TTC549 (cell line): ENCODE results near the gene ECM2.

Source experiments
- FAIRE-seq: peaks from 2 replicates; lab custom pipeline; 2012; peaks lifted over from hg19 to GRCh38; lab: Jason Lieb, UNC

Gene ECM2

GRCh38 chr9:92463984-92464383 is 71.8 kb downstream of the ECM2 start:
- FAIRE-seq: no peak

GRCh38 chr9:92463387-92463786 is 72.4 kb downstream of the ECM2 start:
- no peak for FAIRE-seq

DNA sequence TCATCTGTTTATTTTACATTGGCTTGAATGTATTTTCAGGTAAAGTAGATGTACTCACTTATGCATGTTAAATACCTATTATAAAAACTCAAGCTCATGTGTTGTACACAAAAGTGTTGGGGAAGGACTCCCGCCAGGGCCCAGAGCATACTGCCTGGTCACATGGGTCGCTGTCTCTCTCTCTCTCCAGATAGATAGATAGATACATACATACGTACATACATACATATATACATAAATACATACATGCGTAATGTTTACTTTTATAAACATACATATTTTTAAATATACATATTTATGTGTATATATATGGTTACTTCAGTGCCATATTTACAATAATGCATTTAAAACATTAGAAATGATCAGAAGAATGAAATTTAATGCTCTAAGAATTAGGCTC is 78.2 kb downstream of the ECM2 start:
- no peak for FAIRE-seq

DNA sequence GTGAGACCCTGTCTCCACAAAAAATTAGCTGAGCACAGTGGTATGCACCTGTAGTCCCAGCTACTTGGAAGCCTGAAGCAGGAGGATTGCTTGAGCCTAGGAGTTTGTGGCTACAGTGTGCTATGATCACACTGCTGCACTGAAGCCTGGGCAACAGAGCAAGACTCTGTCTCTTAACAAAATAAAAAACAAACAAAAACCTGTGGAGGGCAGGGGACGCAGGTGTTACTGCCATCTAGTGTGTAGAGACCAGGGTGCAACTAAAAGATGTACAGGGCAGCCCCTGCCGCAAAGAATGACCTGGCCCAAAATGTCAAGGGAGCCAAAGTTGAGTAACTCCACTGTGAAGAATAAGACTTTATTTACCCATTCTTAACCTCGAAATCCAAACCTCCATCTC is 80.6 kb downstream of the ECM2 start:
- no peak for FAIRE-seq

DNA sequence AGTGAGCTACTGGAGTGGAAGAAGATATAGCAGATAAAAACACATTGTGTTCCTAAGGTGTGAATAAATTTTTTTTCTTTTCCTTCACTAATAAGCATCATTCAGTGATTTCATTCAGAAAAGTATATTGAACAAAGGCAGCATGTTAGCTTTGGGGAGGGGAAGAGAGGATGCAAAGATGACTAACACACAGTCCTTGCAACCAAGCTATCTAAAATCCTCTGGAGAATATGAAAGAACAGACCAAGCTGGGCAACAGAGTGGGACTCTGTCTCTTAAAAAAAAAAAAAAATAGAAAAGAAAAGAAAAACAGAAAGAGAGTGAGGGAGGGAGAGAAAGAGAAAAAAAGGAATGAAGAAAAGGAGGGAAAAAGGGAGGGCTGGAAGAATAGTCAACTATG is 89.3 kb downstream of the ECM2 start:
- no peak for FAIRE-seq
